Renal cortical epithelial cell (primary cell): ENCODE measurements around the gene ADCYAP1. TPM values are rescaled to one million over a fixed set of nuclear protein-coding genes. Genes with fewer than 3 reads are reported as not detected.

Experiments
- total RNA-seq: library from RNA; depleted of rRNA; stranded (reverse); fragments of >200 nt; gene quantifications from 2 replicates; pipeline ENCODE4 v1.2.3, GENCODE V29; 2014

The ADCYAP1 gene
- total RNA-seq, 1 donor from 2014 or later, result not detected

Other genes starting within 250 kb of the ADCYAP1 start
- 19.4 and 25.9 TPM in 2 replicates for gene TYMS, start 247.2 kb upstream of the ADCYAP1 start, total RNA-seq
- 49.8 and 70.2 TPM in 2 replicates for gene ENOSF1, start 192.2 kb upstream of the ADCYAP1 start, total RNA-seq
- gene YES1, start 92.6 kb upstream of the ADCYAP1 start, total RNA-seq, result 173 and 253 TPM in 2 replicates